A549 (cell line): ENCODE data around the gene VPS26A.

Experiments
- BCL3 ChIP-seq: fragments of >200 bp; sonication (Bioruptor Twin); formaldehyde crosslinking; IDR thresholded peaks from 3 replicates; pipeline ENCODE4 v1.6.1; 2016
- BHLHE40 ChIP-seq: IDR thresholded peaks from 2 replicates; pipeline ENCODE4 v1.6.1; 2012; ENCODE audit warnings: low read depth, low read length, inconsistent platforms
- CHD2 ChIP-seq: fragments of 150-350 bp; IDR thresholded peaks from 2 replicates; pipeline ENCODE4 v1.6.1; 2014; ENCODE audit warnings: low read length; ENCODE audit not compliant: partially characterized antibody
- CTCF ChIP-seq: fragments of >200 bp; sonication (Bioruptor Twin); formaldehyde crosslinking; IDR thresholded peaks from 3 replicates; pipeline ENCODE4 v1.5.1; 2016
- ESRRA ChIP-seq: fragments of 150-350 bp; IDR thresholded peaks from 2 replicates; pipeline ENCODE4 v1.6.1; 2014; ENCODE audit warnings: mild to moderate bottlenecking, low read length, borderline replicate concordance
- HES2 ChIP-seq: fragments of >200 bp; sonication (Bioruptor Twin); formaldehyde crosslinking; IDR thresholded peaks from 2 replicates; pipeline ENCODE4 v1.6.1; 2016
- JUNB ChIP-seq: fragments of >200 bp; sonication (Bioruptor Twin); formaldehyde crosslinking; IDR thresholded peaks from 2 replicates; pipeline ENCODE4 v1.6.1; 2016
- KDM5A ChIP-seq: fragments of 200-600 bp; sonication (generic); IDR thresholded peaks from 2 replicates; pipeline ENCODE4 v1.6.1; 2016; ENCODE audit warnings: antibody characterized with exemption, mild to moderate bottlenecking
- MAFK ChIP-seq: fragments of 450-650 bp; IDR thresholded peaks from 2 replicates; pipeline ENCODE4 v1.6.1; 2014; ENCODE audit not compliant: partially characterized antibody
- MAX ChIP-seq: IDR thresholded peaks from 2 replicates; pipeline ENCODE4 v1.6.1; 2012
- MYC ChIP-seq: IDR thresholded peaks from 2 replicates; pipeline ENCODE4 v1.6.1; 2012; ENCODE audit warnings: mild to moderate bottlenecking, inconsistent platforms, low read length, improper control_type of control experiment, borderline replicate concordance
- POLR2A ChIP-seq: IDR thresholded peaks from 2 replicates; pipeline ENCODE4 v1.6.1; 2012; ENCODE audit warnings: mild to moderate bottlenecking, low read length
- RAD21 ChIP-seq, 2 experiments: fragments of >200 bp in 1 of 2; sonication (Bioruptor Twin) in 1 of 2; formaldehyde crosslinking in 1 of 2; IDR thresholded peaks in 1 of 2; conservative IDR thresholded peaks in 1 of 2; 2 replicates in 1 of 2; 3 replicates in 1 of 2; pipeline ENCODE4 v1.6.1; 2012 to 2018; ENCODE audit warnings: inconsistent platforms in 1 of 2
- USF2 ChIP-seq: fragments of 450-650 bp; IDR thresholded peaks from 2 replicates; pipeline ENCODE4 v1.6.1; 2014; ENCODE audit warnings: antibody characterized with exemption

- TF ChIP-seq POLR2A: no peak
- no peak for TF ChIP-seq CTCF
- TF ChIP-seq MYC: no peak
- TF ChIP-seq JUNB: no peak
- no peak for TF ChIP-seq MAX
- TF ChIP-seq BCL3: no peak
- TF ChIP-seq CHD2: no peak
- no peak for TF ChIP-seq BHLHE40
- no peak for TF ChIP-seq ESRRA
- no peak for TF ChIP-seq MAFK
- no peak for TF ChIP-seq RAD21 (conservative IDR thresholded peaks at IDR 0.05 in 1 of 2, IDR thresholded peaks at IDR 0.05 in 1 of 2)
- no peak for TF ChIP-seq HES2
- no peak for TF ChIP-seq USF2
- no peak for TF ChIP-seq KDM5A
Measured at GRCh38 chr10:69130251-69130650, 6.3 kb downstream of the VPS26A start.
